ENCODE data around the gene PADI1.

Gene PADI1

DNA sequence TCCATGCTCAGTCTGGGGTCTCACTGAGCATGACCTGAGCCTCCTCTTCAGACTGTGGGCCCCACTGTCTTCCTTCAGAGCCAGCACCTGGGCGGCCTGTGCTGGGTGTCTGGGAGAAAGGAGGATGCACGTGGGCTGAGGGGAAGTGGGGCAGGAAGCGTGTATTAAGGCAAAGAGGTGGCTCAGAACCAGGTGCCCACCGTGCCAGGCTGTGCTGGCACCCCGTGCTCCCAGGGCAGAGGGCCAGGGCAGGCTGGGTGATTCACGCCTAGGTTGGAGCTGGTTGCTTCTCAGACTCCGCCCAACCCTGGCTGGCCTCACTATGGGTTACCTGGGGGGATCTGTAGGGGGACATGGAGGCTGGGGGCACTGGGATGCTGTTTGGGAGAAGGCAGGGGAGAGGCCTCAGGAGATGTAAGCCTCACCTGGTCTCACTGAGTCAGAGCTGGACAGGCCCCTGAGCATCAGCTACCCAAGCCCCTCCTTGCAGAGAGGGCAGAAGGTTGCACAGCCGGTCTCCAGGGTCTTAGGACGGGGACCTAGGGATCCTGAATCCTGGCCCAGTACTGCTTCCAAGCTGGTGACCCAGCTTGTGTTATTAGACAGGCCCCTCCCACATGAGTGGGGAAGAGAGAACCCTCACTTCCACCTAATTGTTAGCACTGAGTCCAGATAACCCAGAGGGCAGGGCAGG lies 18.6 kb upstream of the PADI1 start:
- Histone ChIP-seq H3K27ac (no peak overlapping the region), H3K36me3 (ENCODE audit: insufficient read depth, low read length) (no peaks in the 10 kb centered on the region), H3K9ac (ENCODE audit: insufficient read length) (no peak overlapping the region), H3K9me3 (ENCODE audit: low read depth, low read length) (no peaks in the 10 kb centered on the region), H3K4me3 (no peak overlapping the region)
- no peak for DNase-seq (ENCODE audit: low read depth, low spot score)
- TF ChIP-seq EZH2 (IDR thresholded peaks at IDR 0.05) (no peak), FOXP2 (optimal IDR thresholded peaks at IDR 0.05; ENCODE audit: control extremely low read depth, extremely low read length, insufficient read depth) (no peak), POLR2AphosphoS5 (IDR thresholded peaks at IDR 0.05; ENCODE audit: borderline replicate concordance, low read depth, low read length) (no peak)

DNA sequence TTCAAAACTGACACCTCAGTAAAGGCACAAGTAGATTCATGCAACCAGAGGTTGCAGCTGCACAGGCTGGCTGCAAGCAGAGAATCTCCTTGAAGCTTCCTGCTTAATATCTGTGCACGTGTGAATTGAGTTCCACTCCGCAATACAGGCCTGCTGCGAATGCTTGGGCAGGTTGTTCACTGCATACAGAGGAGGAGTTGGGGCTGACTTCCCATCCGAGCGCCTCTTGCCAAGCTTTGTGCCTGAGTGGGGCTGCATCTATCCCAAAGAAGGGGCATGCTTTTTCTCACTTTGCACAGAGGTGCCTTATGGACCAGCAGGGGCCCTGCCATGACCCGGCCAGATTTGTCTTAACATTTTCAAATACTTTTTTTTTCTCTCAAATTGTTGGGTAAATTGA lies 17.9 kb upstream of the PADI1 start:
- no peak for TF ChIP-seq FOXP2 (optimal IDR thresholded peaks at IDR 0.05; ENCODE audit: control extremely low read depth, extremely low read length, insufficient read depth)
- TF ChIP-seq EZH2 (IDR thresholded peaks at IDR 0.05): no peak
- no peak for TF ChIP-seq POLR2AphosphoS5 (IDR thresholded peaks at IDR 0.05; ENCODE audit: borderline replicate concordance, low read depth, low read length)
- no peaks in the 10 kb centered on the region for H3K36me3 ChIP-seq (ENCODE audit: insufficient read depth, low read length)
- H3K9ac ChIP-seq (ENCODE audit: insufficient read length): no peak overlapping the region
- no peaks in the 10 kb centered on the region for H3K9me3 ChIP-seq (ENCODE audit: low read depth, low read length)
- no peak overlapping the region; the same call in 1 of the 2 replicates for H3K27ac ChIP-seq
- H3K4me3 ChIP-seq: no peak overlapping the region
- no peak for DNase-seq (ENCODE audit: low read depth, low spot score)

- Histone ChIP-seq H3K27ac (no peak overlapping the region), H3K4me3 (no peak overlapping the region), H3K9me3 (ENCODE audit: low read depth, low read length) (no peaks in the 10 kb centered on the region), H3K9ac (ENCODE audit: insufficient read length) (no peak overlapping the region), H3K36me3 (ENCODE audit: insufficient read depth, low read length) (no peaks in the 10 kb centered on the region)
- TF ChIP-seq EZH2 (IDR thresholded peaks at IDR 0.05) (no peak), POLR2AphosphoS5 (IDR thresholded peaks at IDR 0.05; ENCODE audit: borderline replicate concordance, low read depth, low read length) (no peak), FOXP2 (optimal IDR thresholded peaks at IDR 0.05; ENCODE audit: control extremely low read depth, extremely low read length, insufficient read depth) (no peak)
- DNase-seq (ENCODE audit: low read depth, low spot score): no peak
Measured at GRCh38 chr1:17188217-17188616, 16.7 kb upstream of the PADI1 start.

GRCh38 chr1:17188889-17189631 lies 15.9 kb upstream of the PADI1 start:
- Histone ChIP-seq H3K9me3 (ENCODE audit: low read depth, low read length) (no peaks in the 10 kb centered on the region), H3K4me3 (no peak overlapping the region), H3K27ac (peak overlapping the region; percentile 68; the same call in 1 of the 2 replicates), H3K9ac (ENCODE audit: insufficient read length) (no peak overlapping the region), H3K36me3 (ENCODE audit: insufficient read depth, low read length) (no peaks in the 10 kb centered on the region)
- no peak for DNase-seq (ENCODE audit: low read depth, low spot score)
- TF ChIP-seq FOXP2 (optimal IDR thresholded peaks at IDR 0.05; ENCODE audit: control extremely low read depth, extremely low read length, insufficient read depth): no peak
- TF ChIP-seq POLR2AphosphoS5 (IDR thresholded peaks at IDR 0.05; ENCODE audit: borderline replicate concordance, low read depth, low read length): no peak
- TF ChIP-seq EZH2 (IDR thresholded peaks at IDR 0.05): no peak

DNA sequence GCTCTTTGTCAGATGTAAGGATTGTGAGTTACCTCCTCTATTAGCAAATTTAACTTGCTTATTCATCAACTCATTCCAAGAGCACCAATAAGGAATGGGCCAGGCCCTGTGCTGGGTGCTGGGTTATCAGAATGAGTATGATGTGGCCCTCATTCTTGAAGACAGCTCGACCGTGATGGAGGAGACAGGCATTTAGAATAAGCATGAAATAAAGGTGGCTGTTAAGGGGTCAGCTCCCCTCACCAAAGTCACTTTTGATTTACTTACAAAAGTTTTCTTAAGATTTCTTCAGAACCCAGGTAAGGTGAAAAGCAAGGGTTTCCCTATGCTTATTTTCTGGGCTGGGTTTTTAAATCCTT lies 15.3 kb upstream of the PADI1 start:
- Histone ChIP-seq H3K36me3 (ENCODE audit: insufficient read depth, low read length) (no peaks in the 10 kb centered on the region), H3K9ac (ENCODE audit: insufficient read length) (no peak overlapping the region), H3K9me3 (ENCODE audit: low read depth, low read length) (no peaks in the 10 kb centered on the region), H3K4me3 (no peak overlapping the region), H3K27ac (peak overlapping the region; percentile 68)
- TF ChIP-seq FOXP2 (optimal IDR thresholded peaks at IDR 0.05; ENCODE audit: control extremely low read depth, extremely low read length, insufficient read depth) (no peak), POLR2AphosphoS5 (IDR thresholded peaks at IDR 0.05; ENCODE audit: borderline replicate concordance, low read depth, low read length) (no peak), EZH2 (IDR thresholded peaks at IDR 0.05) (no peak)
- no peak for DNase-seq (ENCODE audit: low read depth, low spot score)

DNA sequence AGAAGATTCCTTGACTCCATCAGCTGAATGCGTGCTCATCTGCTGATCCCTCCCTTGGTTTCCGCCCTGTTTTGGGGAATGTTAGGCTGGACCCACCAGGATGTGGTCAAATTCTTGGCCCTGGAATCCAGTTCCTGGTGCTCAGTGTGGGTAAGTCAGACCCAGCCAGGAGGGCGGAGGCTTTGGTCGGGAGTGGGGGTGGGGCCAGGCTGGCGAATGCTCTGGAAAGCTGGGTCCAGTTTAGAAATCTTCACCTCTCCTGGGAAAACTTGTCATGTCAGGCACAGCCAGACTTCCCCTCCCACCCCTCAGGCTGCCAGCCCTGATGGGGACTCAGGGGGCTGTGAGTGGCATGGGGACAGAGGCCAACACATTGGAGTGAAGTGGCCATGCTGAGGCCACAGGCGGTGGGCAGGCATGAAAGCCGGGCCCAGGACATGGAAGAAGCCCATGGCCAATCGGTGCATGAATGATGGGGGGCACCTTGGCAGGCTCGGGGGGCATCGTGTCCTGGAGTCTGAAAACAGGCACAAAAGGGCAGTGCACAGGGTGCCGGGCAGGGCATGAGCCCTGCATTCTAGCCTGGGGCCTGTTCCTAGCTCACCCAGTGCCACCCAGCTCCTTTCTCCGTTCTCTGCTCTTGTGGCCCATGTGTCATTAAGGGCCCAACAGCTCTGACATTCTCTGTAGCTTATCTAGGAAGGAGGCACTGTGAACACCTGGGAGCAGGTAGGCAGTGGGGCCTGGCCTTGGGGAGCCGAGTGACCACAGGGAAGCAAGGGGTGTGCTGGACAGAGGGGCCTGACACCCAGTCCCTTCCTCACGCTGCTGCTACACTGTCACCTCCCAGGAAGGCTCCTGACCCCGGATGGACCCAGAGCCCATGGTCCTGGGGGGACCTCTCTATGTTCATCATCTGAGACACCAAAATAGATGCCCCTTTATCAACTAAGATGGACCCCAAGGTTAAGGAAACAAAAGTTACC lies 14.6 kb upstream of the PADI1 start:
- H3K36me3 ChIP-seq (ENCODE audit: insufficient read depth, low read length): no peaks in the 10 kb centered on the region
- peak overlapping the region; percentile 68 for H3K27ac ChIP-seq
- H3K4me3 ChIP-seq: no peak overlapping the region
- DNase-seq (ENCODE audit: low read depth, low spot score): no peak
- H3K9ac ChIP-seq (ENCODE audit: insufficient read length): no peak overlapping the region
- H3K9me3 ChIP-seq (ENCODE audit: low read depth, low read length): no peaks in the 10 kb centered on the region
- no peak for TF ChIP-seq EZH2 (IDR thresholded peaks at IDR 0.05)
- TF ChIP-seq FOXP2 (optimal IDR thresholded peaks at IDR 0.05; ENCODE audit: control extremely low read depth, extremely low read length, insufficient read depth): no peak
- no peak for TF ChIP-seq POLR2AphosphoS5 (IDR thresholded peaks at IDR 0.05; ENCODE audit: borderline replicate concordance, low read depth, low read length)

GRCh38 chr1:17191990-17192242 lies 13.0 kb upstream of the PADI1 start:
- TF ChIP-seq POLR2AphosphoS5 (IDR thresholded peaks at IDR 0.05; ENCODE audit: borderline replicate concordance, low read depth, low read length) (no peak), EZH2 (IDR thresholded peaks at IDR 0.05) (no peak), FOXP2 (optimal IDR thresholded peaks at IDR 0.05; ENCODE audit: control extremely low read depth, extremely low read length, insufficient read depth) (no peak)
- no peaks in the 10 kb centered on the region for H3K36me3 ChIP-seq (ENCODE audit: insufficient read depth, low read length)
- peak overlapping the region; percentile 62 for H3K4me3 ChIP-seq
- no peak overlapping the region for H3K9ac ChIP-seq (ENCODE audit: insufficient read length)
- no peak for DNase-seq (ENCODE audit: low read depth, low spot score)
- H3K9me3 ChIP-seq (ENCODE audit: low read depth, low read length): no peaks in the 10 kb centered on the region
- peak overlapping the region; percentile 97 for H3K27ac ChIP-seq
